SU-DHL-6 (cell line): ENCODE results near the gene ALPK1.

ENCODE experiments used
- H2AFZ ChIP-seq: fragments of 200-600 bp; sonication (generic); 2 replicates; pipeline ENCODE4 v1.6.1; 2014; ENCODE audit warnings: low read depth, mild to moderate bottlenecking, moderate library complexity, mixed read lengths, antibody characterized with exemption, low read length; ENCODE audit not compliant: severe bottlenecking
- H3F3A ChIP-seq: fragments of 200-600 bp; shearing (Covaris generic); 2 replicates; pipeline ENCODE4 v1.6.0; 2016; ENCODE audit warnings: antibody characterized with exemption, mild to moderate bottlenecking; ENCODE audit not compliant: insufficient read depth
- H3K27ac ChIP-seq: fragments of 200-600 bp; sonication (generic); 2 replicates; pipeline ENCODE4 v1.5.1; 2016; ENCODE audit warnings: low read depth, mild to moderate bottlenecking, low read length, moderate library complexity, mixed read lengths
- H3K27me3 ChIP-seq: fragments of 200-600 bp; sonication (generic), shearing (Covaris generic); 2 replicates; pipeline ENCODE4 v1.6.0; 2014; ENCODE audit warnings: mild to moderate bottlenecking, low read length
- H3K36me3 ChIP-seq: fragments of 200-600 bp; sonication (generic); 2 replicates; pipeline ENCODE4 v1.6.1; 2014; ENCODE audit warnings: mild to moderate bottlenecking, low read length, mixed read lengths
- H3K4me2 ChIP-seq: fragments of 300-600, 200-600 bp; shearing (Covaris generic), sonication (generic); 2 replicates; pipeline ENCODE4 v1.6.0; 2014; ENCODE audit warnings: low read length, low read depth, mild to moderate bottlenecking; ENCODE audit not compliant: poor library complexity, severe bottlenecking
- H3K4me3 ChIP-seq: fragments of 200-600 bp; sonication (generic); 2 replicates; pipeline ENCODE4 v1.5.1; 2014; ENCODE audit warnings: antibody characterized with exemption, low read length, mild to moderate bottlenecking, mixed read lengths; ENCODE audit not compliant: insufficient read depth, poor library complexity, severe bottlenecking
- H3K79me2 ChIP-seq: fragments of 200-600 bp; sonication (generic); 2 replicates; pipeline ENCODE4 v1.6.1; 2014; ENCODE audit warnings: mild to moderate bottlenecking, low read length, moderate library complexity; ENCODE audit not compliant: insufficient read depth
- H3K9ac ChIP-seq: fragments of 200-600 bp; sonication (generic); 2 replicates; pipeline ENCODE4 v1.7.0; 2014; ENCODE audit warnings: mild to moderate bottlenecking, low read length
- H3K9me2 ChIP-seq: fragments of 200-600 bp; sonication (generic); replicated peaks from 2 replicates; pipeline ENCODE4 v1.6.1; 2014; ENCODE audit warnings: low read length; ENCODE audit not compliant: insufficient read depth
- H3K9me3 ChIP-seq: fragments of 200-600 bp; sonication (generic); 2 replicates; pipeline ENCODE4 v1.6.1; 2014; ENCODE audit warnings: low read length, mixed read lengths; ENCODE audit not compliant: insufficient read depth
- H4K20me1 ChIP-seq: fragments of 200-600 bp; sonication (generic); 2 replicates; pipeline ENCODE4 v1.6.1; 2014; ENCODE audit warnings: low read depth, mild to moderate bottlenecking, antibody characterized with exemption, low read length, moderate library complexity, mixed read lengths
- CTCF ChIP-seq: fragments of 200-600 bp; sonication (generic); IDR thresholded peaks from one replicate; pipeline ENCODE4 v1.5.1; 2017; ENCODE audit warnings: antibody characterized with exemption, mild to moderate bottlenecking, low read length, moderate library complexity; ENCODE audit not compliant: insufficient read depth, poor library complexity, severe bottlenecking
- EZH2phosphoT487 ChIP-seq: fragments of 200-600 bp; sonication (generic), shearing (Covaris generic); conservative IDR thresholded peaks from 2 replicates; pipeline ENCODE4 v1.6.1; 2018; ENCODE audit warnings: mild to moderate bottlenecking, antibody characterized with exemption, low read length, moderate library complexity, mixed read lengths

ALPK1 gene

GRCh38 chr4:112402098-112402497 lies 104.9 kb downstream of the ALPK1 start:
- H3K4me3 ChIP-seq = no peak overlapping the region
- H3K9me2 ChIP-seq = no peaks in the 10 kb centered on the region
- no peak overlapping the region for H3K27ac ChIP-seq
- no peaks in the 10 kb centered on the region for H3K9me3 ChIP-seq
- no peaks in the 10 kb centered on the region for H3F3A ChIP-seq
- no peak overlapping the region for H3K4me2 ChIP-seq
- no peak for TF ChIP-seq CTCF
- no peak for TF ChIP-seq EZH2phosphoT487
- no peaks in the 10 kb centered on the region for H3K79me2 ChIP-seq
- no peaks in the 10 kb centered on the region for H4K20me1 ChIP-seq
- H2AFZ ChIP-seq = no peak overlapping the region
- no peaks in the 10 kb centered on the region for H3K36me3 ChIP-seq
- H3K9ac ChIP-seq = no peak overlapping the region
- no peaks in the 10 kb centered on the region for H3K27me3 ChIP-seq

GRCh38 chr4:112403101-112403945 lies 106.2 kb downstream of the ALPK1 start:
- H3K79me2 ChIP-seq = no peaks in the 10 kb centered on the region
- no peaks in the 10 kb centered on the region for H3K9me2 ChIP-seq
- no peaks in the 10 kb centered on the region for H3K36me3 ChIP-seq
- no peak overlapping the region for H3K27ac ChIP-seq
- no peaks in the 10 kb centered on the region for H3F3A ChIP-seq
- no peaks in the 10 kb centered on the region for H3K27me3 ChIP-seq
- H4K20me1 ChIP-seq = no peaks in the 10 kb centered on the region
- TF ChIP-seq CTCF (no peak), EZH2phosphoT487 (no peak)
- no peak overlapping the region for H3K9ac ChIP-seq
- H3K4me2 ChIP-seq = no peak overlapping the region
- H3K4me3 ChIP-seq = no peak overlapping the region
- H3K9me3 ChIP-seq = no peaks in the 10 kb centered on the region
- H2AFZ ChIP-seq = no peak overlapping the region

GRCh38 chr4:112410364-112410763 lies 113.2 kb downstream of the ALPK1 start:
- Histone ChIP-seq H2AFZ (no peak overlapping the region), H3K9me2 (no peaks in the 10 kb centered on the region), H3K36me3 (no peaks in the 10 kb centered on the region), H3K9me3 (no peaks in the 10 kb centered on the region), H3K27me3 (no peaks in the 10 kb centered on the region), H3K4me2 (no peak overlapping the region), H4K20me1 (no peaks in the 10 kb centered on the region), H3K79me2 (no peaks in the 10 kb centered on the region), H3K4me3 (no peak overlapping the region), H3F3A (no peaks in the 10 kb centered on the region), H3K27ac (no peak overlapping the region), H3K9ac (no peak overlapping the region)
- TF ChIP-seq EZH2phosphoT487 (no peak), CTCF (no peak)
